Head of caudate nucleus (tissue), 42 donors: ENCODE measurements around the gene C10orf67.

Experiments
- DNase-seq, 42 donors: peaks; one replicate each; pipeline versions ENCODE4 v3.0.0 to v3.0.0-alpha.2; 2020 to 2021; ENCODE audit warnings: mixed read lengths in 7 of 42
- intact Hi-C: fragments of 100-400 bp; cut with DNase I; formaldehyde crosslinking; loops from one replicate; pipeline ENCODE4 v1.15.0; 2022

Gene C10orf67

GRCh38 chr10:23204773-23205172 lies 139.8 kb downstream of the C10orf67 start:
- no peak for DNase-seq
- intact Hi-C loops = no loop called here

- intact Hi-C loops = no loop called here
These were observed 140.9 kb downstream of the C10orf67 start for GRCh38 chr10:23203369-23204325.

DNA sequence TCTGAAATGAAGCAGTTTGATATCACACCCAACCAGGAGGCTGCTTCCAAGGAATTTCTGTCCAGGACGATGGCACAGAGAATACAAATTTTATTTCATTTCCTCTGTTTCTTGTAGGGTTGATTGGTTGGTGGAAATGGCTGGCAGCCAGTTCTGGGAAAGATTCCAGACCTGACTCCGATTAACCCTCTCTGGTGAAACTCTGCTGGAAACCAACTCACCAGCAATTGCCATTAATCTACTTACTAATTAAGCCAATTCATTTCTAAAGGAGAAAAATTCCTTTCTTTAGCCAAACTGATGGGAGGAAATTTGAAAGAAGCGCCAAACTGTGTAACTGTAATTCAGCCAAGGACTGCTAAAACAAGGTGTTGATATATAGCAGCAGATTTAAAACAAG lies 141.8 kb downstream of the C10orf67 start:
- DNase-seq = no peak

More at GRCh38 chr10:23203369-23204325, 140.9 kb downstream of the C10orf67 start:
- DNase-seq = no peak

GRCh38 chr10:23201837-23202236 lies 142.8 kb downstream of the C10orf67 start:
- intact Hi-C loops = no loop called here
- no peak for DNase-seq

More for the DNA sequence above, 141.8 kb downstream of the C10orf67 start:
- intact Hi-C loops = no loop called here

DNA sequence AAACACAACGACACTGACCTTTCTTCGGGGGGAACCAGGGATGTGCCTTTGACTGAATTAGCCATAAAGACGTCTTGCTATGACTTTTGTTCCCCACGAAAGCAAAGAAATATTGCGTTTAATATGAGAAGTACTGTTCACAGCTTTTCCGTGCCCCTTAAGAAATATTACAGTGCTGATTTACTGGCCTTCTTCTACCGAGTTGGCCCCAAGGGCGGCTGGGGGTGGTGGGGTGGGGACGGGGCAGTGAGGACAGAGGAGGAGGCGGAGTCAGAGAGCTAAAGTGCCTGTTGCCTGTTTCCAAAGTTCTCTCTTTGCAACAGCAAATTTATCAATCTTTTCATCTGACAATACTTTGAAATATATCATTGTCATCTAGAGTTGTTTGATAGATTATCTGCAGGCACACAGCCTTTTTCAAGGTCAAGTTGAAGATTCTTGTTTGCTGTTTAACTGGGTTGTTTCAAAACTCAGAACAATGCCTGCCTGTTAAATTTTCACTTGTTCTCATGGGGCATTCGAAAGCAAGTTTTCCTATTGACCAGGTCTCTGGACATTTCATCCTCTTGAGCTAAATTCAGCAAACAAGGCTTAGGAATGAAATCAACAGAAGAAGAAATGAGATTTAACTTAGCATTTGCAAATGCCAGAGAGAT lies 143.5 kb downstream of the C10orf67 start:
- intact Hi-C loops = no loop called here
- no peak for DNase-seq

- DNase-seq = no peak
- intact Hi-C loops = no loop called here
These were observed 144.0 kb downstream of the C10orf67 start for GRCh38 chr10:23200586-23200985.

DNA sequence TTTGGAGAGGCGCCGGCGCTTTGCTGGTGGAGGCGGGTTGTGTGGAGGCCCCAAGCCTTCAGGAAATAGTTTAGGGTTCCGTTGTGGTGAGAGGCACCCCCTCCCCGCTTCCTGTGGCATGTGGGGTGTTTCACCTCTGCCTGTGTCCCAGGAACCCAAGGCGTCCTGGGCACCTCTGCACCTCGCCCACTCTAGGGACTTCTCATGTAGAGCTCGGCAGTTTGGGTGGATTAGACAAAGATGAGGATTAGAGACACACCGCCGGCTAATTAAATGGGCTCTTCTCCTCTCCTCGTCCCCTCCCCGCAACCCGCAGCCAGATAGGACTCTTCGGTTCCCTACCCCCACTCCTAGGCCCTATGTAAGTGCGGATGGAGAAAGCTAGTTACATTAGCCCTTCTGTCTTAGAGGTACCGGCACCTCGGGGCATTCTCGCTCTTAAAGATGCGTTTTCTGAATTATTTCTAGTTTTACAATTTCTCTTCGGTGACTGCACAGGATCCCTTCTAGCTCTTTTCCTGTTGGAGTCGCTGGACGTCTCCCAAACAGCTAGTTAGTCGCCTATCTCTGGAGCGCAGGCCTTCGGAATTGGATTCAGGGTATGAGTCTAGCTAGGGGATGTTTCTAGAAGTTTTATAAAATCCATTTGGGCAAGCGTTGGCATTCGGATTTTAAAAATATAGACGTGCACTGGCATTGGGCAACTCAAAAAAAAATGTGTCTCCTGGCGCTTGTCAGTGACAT lies 144.7 kb downstream of the C10orf67 start:
- no peak for DNase-seq
- intact Hi-C loops = no loop called here

GRCh38 chr10:23198940-23199767 lies 145.4 kb downstream of the C10orf67 start:
- peak in 2 of 42 donors; percentile 11 to 32 for DNase-seq
- intact Hi-C loops = no loop called here

DNA sequence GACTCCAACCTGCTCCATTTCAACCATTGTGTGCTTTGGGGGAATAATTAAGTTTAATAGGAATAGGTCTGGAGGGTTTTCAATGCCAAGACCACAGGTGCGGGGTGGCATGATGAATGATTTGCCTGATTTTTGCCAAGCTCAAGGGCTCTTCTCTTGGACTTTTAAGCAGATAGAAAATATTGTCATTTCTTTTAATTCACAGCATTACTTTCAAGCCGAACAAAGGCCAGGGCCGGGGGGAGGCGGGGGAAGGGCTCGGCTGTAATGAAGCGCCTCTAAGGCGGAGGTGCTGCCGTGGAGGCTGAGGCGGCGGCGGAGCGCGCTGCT lies 146.0 kb downstream of the C10orf67 start:
- intact Hi-C loops = no loop called here
- DNase-seq = peak in 7 of 42 donors; percentile 9 to 38 (median 30)

GRCh38 chr10:23197416-23197861 lies 147.2 kb downstream of the C10orf67 start:
- no peak for DNase-seq
- intact Hi-C loops = no loop called here

DNA sequence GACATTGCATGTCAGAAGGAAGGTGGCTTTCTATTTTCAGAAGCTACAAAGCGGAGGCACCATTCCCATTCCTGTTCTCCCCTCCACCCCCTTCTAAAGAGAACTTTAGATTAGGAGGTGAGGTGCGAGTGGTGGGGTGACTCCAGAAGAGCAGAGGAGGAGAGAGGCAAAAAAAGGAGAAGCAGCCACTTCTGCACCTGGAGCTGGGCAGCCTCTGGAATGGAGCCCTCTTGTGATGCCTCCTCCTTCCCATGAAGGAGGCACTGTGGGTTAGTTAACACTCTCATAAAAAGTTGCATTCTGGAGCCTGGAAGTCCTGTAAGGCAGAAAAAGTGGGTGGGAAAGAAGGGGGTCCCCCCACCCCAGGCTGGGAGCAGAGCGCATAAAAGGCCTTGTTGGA lies 147.7 kb downstream of the C10orf67 start:
- intact Hi-C loops = no loop called here

DNA sequence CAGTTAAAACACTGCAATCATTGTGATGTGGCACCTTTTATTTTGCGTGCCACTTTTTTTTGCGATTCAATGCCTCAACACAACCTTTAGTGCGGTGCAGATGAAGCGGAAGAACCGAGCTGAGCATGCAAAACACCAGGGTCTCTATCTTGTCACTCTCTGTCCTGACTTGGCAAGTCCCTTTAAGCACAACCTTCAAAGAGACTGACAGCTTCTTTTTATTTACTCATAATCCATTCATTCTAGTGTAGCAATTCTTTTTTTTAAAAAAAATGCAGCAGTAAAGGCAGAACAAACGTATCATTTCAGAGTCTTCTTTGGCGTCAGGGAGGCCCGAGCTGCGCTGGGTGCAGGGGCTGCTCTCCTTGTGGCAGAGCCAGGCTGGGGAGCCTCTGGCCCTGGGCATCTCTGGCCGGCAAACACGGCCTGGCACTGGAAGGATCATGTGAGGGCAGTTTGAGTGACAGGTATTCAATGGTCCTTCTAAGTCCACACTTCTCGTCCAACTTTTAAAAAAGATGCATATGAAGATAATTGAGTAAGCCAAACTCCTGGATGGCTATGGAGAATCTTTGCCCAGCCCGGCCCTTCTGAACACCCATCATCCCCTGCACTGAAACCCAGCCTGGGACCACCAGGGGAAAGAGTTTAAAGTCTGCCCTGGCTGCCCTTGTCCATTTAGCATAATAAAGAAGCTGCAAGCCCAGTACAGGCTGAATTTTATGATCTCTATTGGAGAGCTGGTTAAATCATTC lies 148.6 kb downstream of the C10orf67 start:
- intact Hi-C loops = no loop called here
- DNase-seq = no peak

More for the DNA sequence above, 147.7 kb downstream of the C10orf67 start:
- DNase-seq = no peak

DNA sequence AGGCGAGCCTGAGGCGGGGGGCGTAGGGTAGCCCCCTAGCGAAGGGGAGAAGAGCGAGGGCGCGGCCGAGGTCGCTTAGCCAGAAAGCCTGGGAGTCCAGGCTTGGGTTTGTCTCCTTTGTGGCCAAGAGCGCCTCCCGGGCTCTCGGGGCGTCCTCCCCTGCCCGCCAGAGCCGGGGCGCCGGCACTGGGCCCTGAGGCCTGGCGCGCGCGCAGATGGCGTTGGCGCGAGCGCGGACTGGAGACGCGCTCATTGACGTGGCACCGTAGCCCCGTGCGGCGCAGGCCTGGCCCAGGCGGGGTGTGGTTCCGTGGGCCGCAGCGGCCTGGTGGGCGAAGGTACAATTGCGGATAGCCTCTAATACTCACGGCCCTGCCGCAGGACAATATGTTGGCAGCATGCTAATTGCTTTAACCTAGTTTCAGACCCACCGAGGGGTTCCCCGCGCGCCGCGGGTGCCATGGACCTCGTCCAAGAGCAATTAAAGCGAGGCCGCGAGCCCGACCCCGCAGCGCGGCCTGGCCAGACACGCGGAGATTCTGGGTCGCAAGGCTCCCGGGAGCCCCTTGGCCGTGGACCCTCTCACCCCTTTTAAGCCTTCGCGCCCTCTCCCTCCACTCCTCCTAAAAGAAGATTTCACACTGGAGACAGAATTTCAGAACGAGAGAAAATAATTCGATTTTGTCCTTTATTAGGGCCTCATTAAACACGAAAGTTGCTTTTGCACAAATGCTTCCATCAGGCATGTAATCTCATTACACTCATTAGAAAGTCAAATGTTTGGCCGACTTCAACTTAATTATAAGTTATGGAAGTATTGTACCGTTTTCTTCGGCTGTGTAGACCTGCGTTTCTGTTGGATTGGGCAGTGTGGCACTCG lies 149.4 kb downstream of the C10orf67 start:
- DNase-seq = no peak
- intact Hi-C loops = no loop called here

DNA sequence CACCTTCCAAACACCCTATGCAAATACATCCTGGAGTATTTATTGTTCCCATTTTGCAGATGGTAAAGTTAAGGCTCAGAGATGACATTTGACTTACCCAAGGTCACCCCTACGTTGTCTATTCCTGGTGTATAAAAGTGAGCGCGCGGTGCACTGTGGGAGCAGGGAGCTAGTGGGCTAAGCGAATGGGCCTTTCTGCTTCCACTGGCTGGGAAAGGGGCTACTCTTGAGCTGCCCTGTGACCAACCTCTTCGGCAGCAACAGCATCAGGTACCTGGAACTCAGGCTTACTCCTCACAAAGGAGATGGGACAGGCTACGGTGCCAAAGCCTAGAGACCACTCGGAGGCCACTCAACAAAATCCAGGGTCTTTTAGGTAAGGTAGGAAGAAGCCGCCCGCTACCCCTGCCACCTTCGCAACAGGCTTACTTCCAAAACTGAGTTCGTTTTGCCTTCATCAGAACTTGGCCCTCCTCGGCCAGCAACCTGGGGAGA lies 150.1 kb downstream of the C10orf67 start:
- no peak for DNase-seq
- intact Hi-C loops = no loop called here

DNA sequence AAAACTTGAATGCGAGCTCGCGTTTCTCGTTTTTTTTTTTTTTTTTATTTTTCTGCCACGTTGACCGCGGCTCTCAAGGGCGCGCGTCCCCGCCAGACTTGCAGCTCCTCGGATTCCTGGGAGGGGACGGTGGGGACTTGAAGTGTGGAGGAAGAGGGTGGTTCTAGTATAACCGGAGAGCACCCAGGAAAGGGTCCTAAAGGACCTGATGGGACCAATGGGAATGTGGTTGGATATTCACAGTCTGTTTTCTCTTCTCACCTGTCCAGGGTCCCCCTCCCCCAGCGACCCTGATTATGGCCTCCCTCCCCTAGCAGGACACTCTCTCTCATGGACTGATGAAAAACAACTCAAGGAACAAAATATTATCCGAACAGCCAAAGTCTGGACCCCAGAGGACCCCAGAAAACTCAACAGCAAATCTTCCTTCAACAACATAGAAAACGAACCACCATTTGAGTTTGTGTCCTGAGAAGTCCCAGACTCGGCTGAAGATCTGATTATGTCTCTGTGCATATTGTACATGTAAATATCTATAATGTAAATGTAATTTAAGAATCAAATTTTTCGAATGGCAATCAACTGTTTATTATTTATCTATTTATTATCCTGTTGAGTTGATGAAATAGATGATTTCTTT lies 151.0 kb downstream of the C10orf67 start:
- DNase-seq = no peak

GRCh38 chr10:23192712-23193434 lies 151.7 kb downstream of the C10orf67 start:
- intact Hi-C loops = no loop called here
- DNase-seq = no peak

More for the DNA sequence above, 151.0 kb downstream of the C10orf67 start:
- intact Hi-C loops = no loop called here
